Measurements from ENCODE around the gene MYO9A.
"Not testable (repeated sequence)": the region's sequence is repeated elsewhere in the genome, so short reads cannot be mapped to it uniquely, and the experiment has no call there.

Gene MYO9A

DNA sequence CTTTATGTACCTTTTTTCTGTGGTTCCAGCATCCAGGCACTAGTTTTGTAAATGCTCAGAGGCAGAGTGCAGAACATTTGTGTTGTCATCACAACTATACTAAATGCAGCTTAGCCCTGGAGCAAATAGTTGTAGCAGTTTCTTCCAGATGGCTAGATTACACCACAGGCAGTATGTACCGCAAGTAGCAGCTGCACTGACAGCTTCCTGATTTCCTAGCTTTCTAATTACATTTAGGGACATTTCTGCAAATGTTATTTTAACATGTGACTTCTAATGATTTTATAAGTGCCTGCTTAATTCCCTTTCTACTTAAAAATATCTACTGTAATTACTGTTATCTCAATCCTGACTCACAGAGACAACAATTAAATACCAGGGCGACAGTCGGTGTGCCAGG lies 201.1 kb downstream of the MYO9A start:
- H3K27me3 Mint-ChIP-seq (ENCODE audit: low read depth), result no peaks in the 10 kb centered on the region
- H3K4me1 Mint-ChIP-seq (ENCODE audit: low read depth), result no peaks in the 10 kb centered on the region
- H3K27ac Mint-ChIP-seq, result no peak overlapping the region
- no peak overlapping the region for H3K4me3 Mint-ChIP-seq
- H3K9me3 Mint-ChIP-seq, result no peaks in the 10 kb centered on the region
- no peak for DNase-seq (ENCODE audit: low spot score)
- H3K36me3 Mint-ChIP-seq (ENCODE audit: low read depth), result peaks cover 2% of the 10 kb centered on the region

DNA sequence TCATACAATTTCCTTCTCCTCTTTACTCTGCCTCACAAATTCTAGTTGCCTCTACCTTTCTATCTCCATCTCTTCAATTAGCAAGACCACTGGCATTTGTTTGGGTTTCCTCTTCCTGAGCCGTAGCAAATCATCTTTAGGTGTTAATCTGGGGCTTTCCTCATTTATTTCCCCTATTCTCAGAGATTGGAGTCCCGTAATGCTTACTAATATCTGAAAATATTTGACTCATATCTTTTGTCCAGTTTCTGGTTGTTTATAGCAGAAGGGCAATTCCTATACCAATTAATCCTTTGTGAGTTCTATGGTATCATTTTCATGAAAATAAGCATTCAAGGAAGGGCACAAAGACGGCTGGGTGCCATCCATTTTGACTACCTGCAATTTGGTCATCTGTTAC lies 203.9 kb downstream of the MYO9A start:
- Mint-ChIP-seq H3K27me3 (ENCODE audit: low read depth) (no peaks in the 10 kb centered on the region), H3K4me1 (ENCODE audit: low read depth) (no peaks in the 10 kb centered on the region), H3K27ac (no peak overlapping the region), H3K9me3 (no peaks in the 10 kb centered on the region), H3K4me3 (no peak overlapping the region), H3K36me3 (ENCODE audit: low read depth) (peaks cover 2% of the 10 kb centered on the region)
- no peak for DNase-seq (ENCODE audit: low spot score)

DNA sequence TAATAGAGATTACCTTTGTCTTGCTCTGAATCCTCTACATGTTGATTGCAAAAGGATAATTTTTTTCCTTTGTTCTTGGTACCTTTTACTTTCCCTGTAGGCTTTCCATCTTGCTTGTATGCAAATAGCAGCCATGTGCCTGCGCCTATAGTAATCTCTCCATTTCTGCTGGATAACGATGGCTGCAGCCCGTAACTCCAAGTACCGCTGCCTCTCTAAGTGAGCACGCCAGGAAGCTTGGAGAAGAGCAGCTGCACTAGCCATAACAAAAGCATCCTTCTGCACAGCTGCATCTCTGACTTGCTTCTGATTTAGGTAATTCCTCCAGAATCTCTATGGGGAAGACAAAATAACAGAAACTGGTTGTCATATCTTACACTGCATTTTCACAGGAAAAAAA lies 218.3 kb downstream of the MYO9A start:
- no peaks in the 10 kb centered on the region for H3K9me3 Mint-ChIP-seq
- no peak for DNase-seq (ENCODE audit: low spot score)
- no peaks in the 10 kb centered on the region for H3K4me1 Mint-ChIP-seq (ENCODE audit: low read depth)
- no peak overlapping the region for H3K4me3 Mint-ChIP-seq
- peaks cover 5% of the 10 kb centered on the region for H3K36me3 Mint-ChIP-seq (ENCODE audit: low read depth)
- no peak overlapping the region for H3K27ac Mint-ChIP-seq
- no peaks in the 10 kb centered on the region for H3K27me3 Mint-ChIP-seq (ENCODE audit: low read depth)

DNA sequence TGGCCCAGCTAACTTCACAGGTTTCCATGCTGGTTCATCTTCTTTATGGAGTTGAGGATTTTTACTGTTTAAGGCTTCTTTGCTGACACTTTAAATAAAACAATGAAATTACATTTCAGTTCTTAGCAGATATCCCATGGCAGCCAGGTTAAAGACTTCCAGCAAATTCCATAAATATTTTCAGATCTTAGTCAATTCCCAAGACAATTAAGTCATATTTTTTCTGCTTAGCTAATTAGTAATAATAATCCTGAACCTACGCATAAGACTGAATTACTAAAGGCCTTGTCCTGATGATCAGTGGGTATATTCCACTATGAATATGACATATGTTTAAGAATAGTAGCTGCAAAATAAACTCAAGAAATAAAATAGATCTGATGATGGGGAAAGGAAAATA lies 224.3 kb downstream of the MYO9A start:
- Mint-ChIP-seq H3K4me3 (no peak overlapping the region), H3K4me1 (ENCODE audit: low read depth) (no peaks in the 10 kb centered on the region), H3K27ac (no peak overlapping the region), H3K36me3 (ENCODE audit: low read depth) (peaks cover 3% of the 10 kb centered on the region), H3K27me3 (ENCODE audit: low read depth) (no peaks in the 10 kb centered on the region), H3K9me3 (no peaks in the 10 kb centered on the region)
- DNase-seq (ENCODE audit: low spot score), result no peak

DNA sequence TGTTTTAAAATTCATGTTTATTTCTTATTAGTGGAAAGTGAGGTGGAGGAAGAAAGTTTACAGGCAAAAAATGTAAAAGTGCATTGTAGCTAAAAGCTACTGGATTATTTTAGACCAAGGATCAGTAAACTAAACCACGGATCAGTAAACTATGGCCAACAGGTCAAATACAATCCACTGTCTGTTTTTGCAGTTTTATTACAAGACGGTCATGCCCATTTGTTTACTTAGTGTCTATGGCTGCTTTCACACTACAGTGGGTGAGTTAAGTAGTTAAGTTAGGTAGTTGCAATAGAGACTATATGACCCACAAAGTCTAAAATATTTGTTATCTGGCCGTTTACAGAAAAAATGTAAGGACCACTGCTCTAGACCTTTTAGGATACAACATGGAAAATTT lies 225.6 kb downstream of the MYO9A start:
- Mint-ChIP-seq H3K4me1 (ENCODE audit: low read depth) (no peaks in the 10 kb centered on the region), H3K27ac (no peak overlapping the region), H3K36me3 (ENCODE audit: low read depth) (peaks cover 2% of the 10 kb centered on the region), H3K27me3 (ENCODE audit: low read depth) (no peaks in the 10 kb centered on the region), H3K9me3 (no peaks in the 10 kb centered on the region), H3K4me3 (no peak overlapping the region)
- DNase-seq (ENCODE audit: low spot score), result no peak

DNA sequence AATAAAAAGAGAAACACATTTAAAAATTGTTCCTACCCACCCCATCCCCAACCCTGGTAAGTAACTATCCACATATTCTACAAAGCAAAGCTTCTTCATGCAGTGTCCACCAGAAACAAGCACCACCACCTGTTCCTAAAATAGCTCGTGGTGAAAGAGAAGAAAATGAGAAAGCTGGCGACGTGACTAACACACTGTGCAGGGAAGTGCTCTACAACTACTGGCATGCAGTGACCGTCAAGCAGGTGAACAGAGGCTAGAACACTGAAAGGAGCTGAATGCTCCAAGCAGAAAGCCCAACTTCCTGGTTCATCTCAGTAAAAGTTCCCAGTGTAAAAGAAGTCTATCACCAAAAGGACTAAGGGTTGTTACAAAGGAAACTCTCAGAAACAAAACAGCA lies 226.9 kb downstream of the MYO9A start:
- peaks cover 2% of the 10 kb centered on the region for H3K36me3 Mint-ChIP-seq (ENCODE audit: low read depth)
- no peaks in the 10 kb centered on the region for H3K9me3 Mint-ChIP-seq
- H3K27me3 Mint-ChIP-seq (ENCODE audit: low read depth), result no peaks in the 10 kb centered on the region
- no peaks in the 10 kb centered on the region for H3K4me1 Mint-ChIP-seq (ENCODE audit: low read depth)
- DNase-seq (ENCODE audit: low spot score), result no peak
- H3K27ac Mint-ChIP-seq, result no peak overlapping the region
- H3K4me3 Mint-ChIP-seq, result no peak overlapping the region

DNA sequence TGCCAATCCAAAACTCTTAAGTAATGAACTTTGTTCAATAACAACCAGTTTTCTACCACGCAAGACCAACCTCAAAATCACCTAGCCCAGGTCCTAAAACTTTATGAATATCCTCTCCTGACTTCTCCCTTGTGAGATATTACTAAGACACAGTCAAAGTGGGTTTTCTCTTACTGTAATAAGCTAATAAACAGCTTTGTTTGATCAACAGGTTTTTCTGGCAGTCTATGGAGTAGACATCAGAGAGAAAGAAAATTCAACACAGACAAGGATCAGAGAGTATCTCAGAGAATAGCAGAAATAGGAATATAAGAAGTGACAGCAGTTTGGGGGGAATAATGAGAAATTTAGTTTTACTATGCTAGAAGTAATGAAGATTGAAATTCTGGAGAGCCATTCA lies 228.0 kb downstream of the MYO9A start:
- DNase-seq (ENCODE audit: low spot score), result no peak
- Mint-ChIP-seq H3K4me3 (no peak overlapping the region), H3K36me3 (ENCODE audit: low read depth) (peaks cover 2% of the 10 kb centered on the region), H3K4me1 (ENCODE audit: low read depth) (no peaks in the 10 kb centered on the region), H3K27me3 (ENCODE audit: low read depth) (no peaks in the 10 kb centered on the region), H3K9me3 (no peaks in the 10 kb centered on the region), H3K27ac (no peak overlapping the region)

DNA sequence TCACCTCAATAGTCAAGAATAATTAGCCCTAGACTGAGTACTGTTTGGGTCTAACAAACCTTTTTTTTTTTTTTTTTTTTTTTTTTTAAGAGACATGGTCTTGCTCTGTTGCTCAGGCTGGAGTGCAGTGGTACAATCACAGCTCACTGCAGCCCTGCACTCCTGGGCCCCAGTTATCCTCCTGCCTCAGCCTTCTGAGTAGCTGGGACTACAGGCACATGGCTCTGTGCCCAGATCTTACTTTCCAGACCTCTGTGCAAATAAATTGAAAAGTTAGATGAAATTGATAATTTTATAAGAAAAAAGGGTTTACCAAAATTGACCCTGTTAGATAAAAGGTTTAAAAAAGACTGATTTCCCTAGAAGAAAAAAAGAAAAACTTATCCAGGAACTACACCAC lies 228.6 kb downstream of the MYO9A start:
- H3K36me3 Mint-ChIP-seq (ENCODE audit: low read depth), result peaks cover 2% of the 10 kb centered on the region

DNA sequence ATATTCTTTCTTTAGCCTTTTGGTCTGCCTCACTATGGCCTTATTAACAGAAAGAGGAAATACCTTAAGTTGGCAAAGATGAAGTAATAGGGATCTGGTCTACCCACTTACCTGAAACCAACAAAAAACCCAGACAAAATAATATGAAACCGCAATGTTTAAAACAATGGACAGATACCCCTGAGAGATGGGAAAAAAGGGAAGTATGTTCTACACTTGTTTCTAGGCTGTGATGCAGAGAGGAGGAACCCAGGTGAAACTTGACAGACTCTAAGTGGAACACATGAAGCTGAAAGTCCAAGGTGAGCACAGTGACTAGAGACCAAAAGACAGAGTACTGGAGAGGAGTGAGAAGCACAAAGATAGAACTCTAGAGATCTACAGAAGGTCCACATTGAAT lies 229.2 kb downstream of the MYO9A start:
- no peaks in the 10 kb centered on the region for H3K4me1 Mint-ChIP-seq (ENCODE audit: low read depth)
- no peaks in the 10 kb centered on the region for H3K27me3 Mint-ChIP-seq (ENCODE audit: low read depth)
- no peak overlapping the region for H3K4me3 Mint-ChIP-seq
- H3K9me3 Mint-ChIP-seq, result no peaks in the 10 kb centered on the region
- DNase-seq (ENCODE audit: low spot score), result no peak
- H3K36me3 Mint-ChIP-seq (ENCODE audit: low read depth), result peaks cover 2% of the 10 kb centered on the region
- H3K27ac Mint-ChIP-seq, result no peak overlapping the region

More for the DNA sequence above, 228.6 kb downstream of the MYO9A start:
- Mint-ChIP-seq H3K27me3 (ENCODE audit: low read depth) (no peaks in the 10 kb centered on the region), H3K9me3 (no peaks in the 10 kb centered on the region), H3K4me3 (no peak overlapping the region), H3K4me1 (ENCODE audit: low read depth) (no peaks in the 10 kb centered on the region), H3K27ac (no peak overlapping the region)
- DNase-seq (ENCODE audit: low spot score), result no peak

DNA sequence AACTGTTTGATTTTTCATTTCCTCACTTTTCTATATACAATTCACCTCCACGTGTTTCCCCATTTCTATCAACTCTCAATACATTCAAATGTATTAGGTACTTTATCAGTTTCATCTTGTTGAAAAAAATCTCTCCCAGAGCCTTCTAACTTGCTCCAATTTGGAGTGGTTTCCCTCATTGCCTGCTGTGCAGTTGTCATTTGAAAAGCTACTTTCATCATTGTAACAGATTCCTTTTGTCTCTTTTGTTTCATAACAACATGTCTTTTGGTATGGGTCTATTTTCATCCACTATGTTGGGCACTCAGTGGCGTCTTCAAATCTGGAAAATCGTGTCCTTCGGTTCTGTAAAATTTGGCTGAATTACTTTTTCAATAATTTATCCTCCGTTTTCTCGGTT lies 232.6 kb downstream of the MYO9A start:
- DNase-seq (ENCODE audit: low spot score), result no peak
- no peaks in the 10 kb centered on the region for H3K9me3 Mint-ChIP-seq
- no peak overlapping the region for H3K27ac Mint-ChIP-seq
- no peaks in the 10 kb centered on the region for H3K27me3 Mint-ChIP-seq (ENCODE audit: low read depth)
- H3K4me1 Mint-ChIP-seq (ENCODE audit: low read depth), result no peaks in the 10 kb centered on the region
- H3K4me3 Mint-ChIP-seq, result no peak overlapping the region
- peaks cover 2% of the 10 kb centered on the region for H3K36me3 Mint-ChIP-seq (ENCODE audit: low read depth)

DNA sequence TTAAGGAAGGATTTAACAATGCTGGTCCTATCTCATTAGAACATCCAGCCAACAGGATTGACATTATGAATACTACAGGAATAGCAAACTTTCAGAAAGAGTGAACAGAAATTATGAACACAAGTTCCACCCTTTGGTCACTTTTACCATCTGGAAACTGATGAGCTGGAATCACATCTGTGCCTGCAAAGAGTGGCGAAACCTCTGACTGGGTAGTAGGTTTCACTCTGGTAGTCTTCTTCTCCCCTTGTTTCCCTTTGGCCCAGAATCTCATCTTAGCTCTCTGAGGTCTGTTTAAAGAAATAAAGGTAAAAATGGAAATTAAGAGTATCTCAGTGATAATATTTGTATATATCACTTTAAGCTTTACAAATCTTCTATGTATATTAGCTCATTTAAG lies 234.5 kb downstream of the MYO9A start:
- H3K9me3 Mint-ChIP-seq, result no peaks in the 10 kb centered on the region
- no peaks in the 10 kb centered on the region for H3K27me3 Mint-ChIP-seq (ENCODE audit: low read depth)
- H3K27ac Mint-ChIP-seq, result no peak overlapping the region
- H3K4me1 Mint-ChIP-seq (ENCODE audit: low read depth), result no peaks in the 10 kb centered on the region
- no peak overlapping the region for H3K4me3 Mint-ChIP-seq
- no peak for DNase-seq (ENCODE audit: low spot score)
- peaks cover 2% of the 10 kb centered on the region for H3K36me3 Mint-ChIP-seq (ENCODE audit: low read depth)

DNA sequence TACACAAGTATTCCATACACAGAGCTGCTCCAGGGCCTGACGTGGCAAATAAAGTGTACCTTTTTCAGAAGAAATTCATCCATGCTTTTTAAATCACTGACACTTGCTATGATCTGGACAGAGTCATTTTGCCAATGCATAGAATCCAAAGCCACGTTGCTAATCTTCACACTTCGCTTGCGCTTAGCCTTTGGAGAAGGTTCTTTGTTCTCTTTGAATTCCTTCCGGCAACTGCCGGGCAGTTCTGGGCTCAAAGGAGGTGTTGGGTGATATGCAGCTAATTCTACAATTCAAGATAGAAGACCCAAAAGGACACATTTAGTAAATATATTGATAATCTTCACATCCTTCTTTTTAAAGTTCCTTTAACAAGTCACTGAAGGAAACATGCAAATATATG lies 237.7 kb downstream of the MYO9A start:
- Mint-ChIP-seq H3K27ac (no peak overlapping the region), H3K4me3 (no peak overlapping the region), H3K27me3 (ENCODE audit: low read depth) (no peaks in the 10 kb centered on the region), H3K9me3 (no peaks in the 10 kb centered on the region), H3K36me3 (ENCODE audit: low read depth) (no peaks in the 10 kb centered on the region), H3K4me1 (ENCODE audit: low read depth) (no peaks in the 10 kb centered on the region)
- DNase-seq (ENCODE audit: low spot score), result no peak

DNA sequence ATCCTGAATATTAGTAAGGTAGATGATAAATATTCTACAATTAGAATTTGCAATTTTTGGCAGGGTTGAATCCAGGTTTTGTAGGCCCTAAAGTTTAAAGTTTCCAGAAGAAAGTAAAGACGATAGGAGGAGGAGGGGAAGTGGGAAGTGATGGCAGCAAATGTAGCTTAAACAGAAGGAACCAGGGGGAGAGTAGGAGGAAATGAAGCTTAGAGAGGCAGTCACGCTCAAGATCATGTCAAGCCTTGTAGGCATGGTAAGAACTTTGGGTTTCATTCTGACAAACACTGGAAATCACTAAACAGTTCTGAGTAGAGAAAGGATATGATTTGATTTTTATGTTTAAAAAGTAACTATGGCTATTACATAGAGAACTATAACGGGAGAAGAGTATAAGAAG lies 243.7 kb downstream of the MYO9A start:
- Mint-ChIP-seq H3K36me3 (ENCODE audit: low read depth) (no peaks in the 10 kb centered on the region), H3K9me3 (no peaks in the 10 kb centered on the region), H3K27ac (no peak overlapping the region), H3K27me3 (ENCODE audit: low read depth) (no peaks in the 10 kb centered on the region), H3K4me3 (no peak overlapping the region), H3K4me1 (ENCODE audit: low read depth) (no peaks in the 10 kb centered on the region)
- DNase-seq (ENCODE audit: low spot score), result no peak

DNA sequence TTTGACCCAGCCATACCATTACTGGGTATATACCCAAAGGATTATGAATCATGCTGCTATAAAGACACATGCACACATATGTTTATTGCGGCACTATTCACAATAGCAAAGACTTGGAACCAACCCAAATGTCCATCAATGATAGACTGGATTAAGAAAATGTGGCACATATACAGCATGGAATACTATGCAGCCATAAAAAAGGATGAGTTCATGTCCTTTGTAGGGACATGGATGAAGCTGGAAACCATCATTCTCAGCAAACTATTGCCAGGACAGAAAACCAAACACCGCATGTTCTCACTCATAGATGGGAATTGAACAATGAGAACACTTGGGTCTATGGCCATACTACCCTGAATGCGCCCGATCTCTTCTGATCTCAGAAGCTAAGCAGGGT lies 259.7 kb downstream of the MYO9A start:
- H3K4me3 Mint-ChIP-seq; H3K4me1 Mint-ChIP-seq (ENCODE audit: low read depth); DNase-seq (ENCODE audit: low spot score); H3K9me3 Mint-ChIP-seq; H3K27me3 Mint-ChIP-seq (ENCODE audit: low read depth); H3K36me3 Mint-ChIP-seq (ENCODE audit: low read depth); H3K27ac Mint-ChIP-seq: not testable (repeated sequence)

DNA sequence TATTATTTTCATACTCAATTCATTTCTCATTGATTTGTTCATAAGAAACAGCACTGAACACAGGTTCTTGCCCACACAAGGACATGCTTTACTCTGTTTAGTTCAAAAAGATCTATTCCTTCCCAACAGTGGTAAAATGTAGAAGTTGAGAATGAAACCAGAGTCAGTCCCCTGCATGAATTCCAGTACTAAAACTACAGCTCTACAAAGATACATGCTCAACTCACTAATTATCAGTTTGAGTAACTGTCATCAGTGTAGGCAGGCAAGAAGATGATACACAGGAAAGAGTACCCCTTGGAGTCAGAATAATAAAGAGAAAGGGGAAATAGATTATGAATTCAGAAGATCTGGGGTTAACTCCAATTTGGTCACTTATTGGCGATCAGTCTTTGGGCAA lies 264.4 kb downstream of the MYO9A start:
- H3K4me3 Mint-ChIP-seq, result no peak overlapping the region
- no peak for DNase-seq (ENCODE audit: low spot score)
- no peak overlapping the region for H3K27ac Mint-ChIP-seq
- H3K27me3 Mint-ChIP-seq (ENCODE audit: low read depth), result no peaks in the 10 kb centered on the region
- peaks cover 3% of the 10 kb centered on the region for H3K36me3 Mint-ChIP-seq (ENCODE audit: low read depth)
- H3K4me1 Mint-ChIP-seq (ENCODE audit: low read depth), result no peaks in the 10 kb centered on the region
- no peaks in the 10 kb centered on the region for H3K9me3 Mint-ChIP-seq

DNA sequence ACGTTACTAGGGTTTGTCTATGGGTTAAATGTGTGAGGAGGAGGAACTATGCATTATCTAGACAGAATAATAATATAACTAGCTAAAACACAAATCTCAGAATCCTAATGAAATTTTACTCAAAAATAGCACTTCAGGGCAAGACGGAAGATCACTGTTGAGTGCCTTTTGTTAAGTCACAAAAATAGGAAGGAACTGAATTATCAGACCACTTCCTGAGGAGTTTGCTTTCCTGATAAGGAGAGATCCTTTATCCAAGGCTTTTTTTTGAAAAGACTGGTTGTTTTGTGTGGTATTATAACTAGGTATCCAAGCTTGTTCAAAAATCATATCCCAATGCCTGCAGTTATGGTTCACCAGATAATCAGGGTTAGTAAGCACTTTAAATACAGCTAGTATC lies 273.0 kb downstream of the MYO9A start:
- H3K27ac Mint-ChIP-seq, result no peak overlapping the region
- DNase-seq (ENCODE audit: low spot score), result no peak
- H3K36me3 Mint-ChIP-seq (ENCODE audit: low read depth), result peaks cover 6% of the 10 kb centered on the region
- H3K27me3 Mint-ChIP-seq (ENCODE audit: low read depth), result no peaks in the 10 kb centered on the region
- H3K4me3 Mint-ChIP-seq, result no peak overlapping the region
- no peaks in the 10 kb centered on the region for H3K9me3 Mint-ChIP-seq
- H3K4me1 Mint-ChIP-seq (ENCODE audit: low read depth), result no peaks in the 10 kb centered on the region
